HG03342 (cell line): ENCODE results near the gene ALK.

Source experiments
- ATAC-seq: cut with Tn5 transposase; IDR thresholded peaks from one replicate; pipeline ENCODE4 v1.9.1; 2021; ENCODE audit warnings: mild to moderate bottlenecking, moderate library complexity; ENCODE audit not compliant: unreplicated experiment

The ALK gene

GRCh38 chr2:29544917-29545316 is 376.5 kb downstream of the ALK start:
- no peak for ATAC-seq

- no peak for ATAC-seq
These were observed 377.4 kb downstream of the ALK start for GRCh38 chr2:29544031-29544430.

DNA sequence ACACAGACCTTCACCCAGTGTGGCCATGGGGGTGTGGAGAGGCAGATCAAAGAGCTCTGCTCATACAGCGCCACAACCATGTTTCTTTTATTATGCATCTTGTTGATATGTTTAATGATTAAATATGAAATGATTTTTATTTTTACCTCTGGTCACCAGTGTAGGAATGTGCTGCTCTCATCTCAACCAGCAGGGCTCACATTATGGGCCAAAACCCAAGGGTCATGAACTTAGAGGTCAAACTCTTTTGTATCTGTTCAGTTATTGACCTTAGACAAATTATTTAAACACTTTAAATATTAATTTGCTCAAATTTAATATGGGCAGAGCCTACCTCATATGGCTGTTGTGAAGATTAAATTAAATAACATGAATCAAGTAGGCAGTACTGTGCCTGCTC is 386.2 kb downstream of the ALK start:
- no peak for ATAC-seq

- no peak for ATAC-seq
These were observed 388.9 kb downstream of the ALK start for GRCh38 chr2:29532436-29532835.

DNA sequence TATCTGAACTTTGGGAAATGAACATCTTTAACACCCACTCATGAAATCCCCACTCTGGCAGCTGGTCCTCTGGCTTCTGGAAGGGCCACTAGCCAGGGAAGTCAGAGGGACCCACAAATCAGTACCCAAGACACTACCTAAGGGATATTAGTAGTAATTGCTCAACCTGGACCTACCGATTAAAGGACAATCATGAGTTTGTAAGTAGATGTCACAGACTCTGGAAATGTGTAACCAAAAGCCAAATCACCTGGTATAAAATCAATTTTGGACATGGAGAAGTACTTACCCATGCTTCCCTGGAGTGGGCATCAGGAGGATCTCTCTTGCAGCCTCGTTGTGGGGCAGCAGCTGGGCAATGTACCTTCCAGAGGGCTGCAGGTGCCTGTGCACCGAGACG is 389.8 kb downstream of the ALK start:
- no peak for ATAC-seq

GRCh38 chr2:29530281-29530680 is 391.1 kb downstream of the ALK start:
- no peak for ATAC-seq

GRCh38 chr2:29528891-29529520 is 392.4 kb downstream of the ALK start:
- ATAC-seq, result no peak

GRCh38 chr2:29528371-29528770 is 393.0 kb downstream of the ALK start:
- no peak for ATAC-seq

- ATAC-seq, result no peak
These were observed 393.4 kb downstream of the ALK start for GRCh38 chr2:29527947-29528346.

DNA sequence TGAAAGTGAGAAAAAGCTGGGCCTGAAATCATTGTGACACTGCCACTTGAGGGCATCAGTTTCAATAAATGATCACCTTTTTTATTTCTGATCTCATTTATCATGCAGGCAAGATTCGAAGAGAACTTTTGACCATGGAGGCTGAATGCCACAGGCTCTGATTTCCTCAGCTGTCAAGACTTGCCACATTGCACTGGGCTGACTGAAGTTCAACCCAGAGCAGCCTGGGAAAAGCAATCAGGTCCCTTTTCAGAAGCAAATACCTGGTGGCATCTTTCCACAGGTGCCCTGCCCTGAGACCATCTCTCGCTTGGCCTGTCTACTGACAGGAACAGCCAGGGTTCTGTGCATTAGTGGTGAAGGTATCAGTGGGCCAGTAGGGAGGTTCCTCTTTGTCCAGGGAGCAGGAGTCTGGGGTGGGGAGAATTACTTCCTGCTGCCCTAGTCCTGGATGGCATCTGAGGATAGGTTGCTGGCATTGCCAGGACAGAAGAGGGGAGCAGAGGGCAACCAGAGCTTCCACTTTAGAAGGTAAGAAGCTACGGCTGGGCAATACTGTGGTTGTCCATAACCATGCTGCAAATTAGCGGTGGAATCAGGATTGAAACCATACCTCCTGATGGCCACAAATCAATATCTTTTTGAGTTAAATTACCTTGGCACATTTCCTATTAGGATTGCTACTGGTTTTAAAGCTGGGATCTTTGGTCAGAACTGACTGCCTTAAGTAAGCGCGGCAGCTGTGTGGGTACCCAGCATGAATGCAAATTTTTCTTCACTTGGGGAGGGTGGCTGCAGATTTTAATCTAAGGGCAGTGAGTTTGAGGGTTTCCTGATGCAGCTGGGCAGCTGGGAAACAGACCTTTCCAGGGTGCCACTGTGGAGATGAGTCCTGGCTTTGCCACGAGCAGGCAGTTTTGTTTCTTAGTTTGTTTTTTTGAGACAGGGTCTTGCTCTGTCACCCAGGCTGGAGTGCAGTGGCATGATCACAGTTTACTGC is 394.5 kb downstream of the ALK start:
- no peak for ATAC-seq

DNA sequence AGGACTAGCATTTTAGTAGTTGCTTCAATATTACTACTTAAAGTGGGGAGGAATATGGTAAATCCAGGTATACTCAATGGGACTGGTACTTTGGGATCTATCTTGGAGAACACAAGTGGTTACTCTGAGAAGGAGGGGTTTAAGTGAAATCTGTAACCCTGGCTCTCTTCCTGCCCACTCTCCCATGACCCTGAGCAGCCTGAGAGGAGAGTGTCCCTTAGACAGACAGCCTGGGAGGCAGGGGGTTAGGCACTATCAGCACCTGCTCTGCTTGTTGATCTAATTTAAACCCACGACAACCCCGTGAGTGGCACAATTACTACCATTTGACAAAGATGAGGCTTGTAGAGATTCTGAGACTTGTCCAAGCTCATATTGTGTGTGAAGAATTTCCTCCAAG is 395.5 kb downstream of the ALK start:
- no peak for ATAC-seq

DNA sequence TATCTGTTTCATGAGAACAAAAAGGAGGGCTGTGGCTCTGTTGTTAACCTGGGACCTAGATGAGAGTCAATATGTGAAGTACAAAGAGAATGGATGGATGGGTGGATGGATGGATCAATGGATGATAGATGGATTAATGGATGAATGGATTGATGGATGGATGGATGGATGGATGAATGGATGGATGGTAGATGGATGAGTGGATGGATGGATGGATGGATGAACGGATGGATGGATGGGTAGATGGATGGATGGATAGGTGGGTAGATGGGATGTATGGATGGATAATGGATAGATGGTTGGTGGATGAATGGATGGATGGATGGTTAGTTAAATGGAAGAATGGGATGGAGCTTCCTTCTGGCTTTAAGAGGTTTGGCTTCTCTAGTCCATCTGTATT is 396.7 kb downstream of the ALK start:
- ATAC-seq, result no peak

DNA sequence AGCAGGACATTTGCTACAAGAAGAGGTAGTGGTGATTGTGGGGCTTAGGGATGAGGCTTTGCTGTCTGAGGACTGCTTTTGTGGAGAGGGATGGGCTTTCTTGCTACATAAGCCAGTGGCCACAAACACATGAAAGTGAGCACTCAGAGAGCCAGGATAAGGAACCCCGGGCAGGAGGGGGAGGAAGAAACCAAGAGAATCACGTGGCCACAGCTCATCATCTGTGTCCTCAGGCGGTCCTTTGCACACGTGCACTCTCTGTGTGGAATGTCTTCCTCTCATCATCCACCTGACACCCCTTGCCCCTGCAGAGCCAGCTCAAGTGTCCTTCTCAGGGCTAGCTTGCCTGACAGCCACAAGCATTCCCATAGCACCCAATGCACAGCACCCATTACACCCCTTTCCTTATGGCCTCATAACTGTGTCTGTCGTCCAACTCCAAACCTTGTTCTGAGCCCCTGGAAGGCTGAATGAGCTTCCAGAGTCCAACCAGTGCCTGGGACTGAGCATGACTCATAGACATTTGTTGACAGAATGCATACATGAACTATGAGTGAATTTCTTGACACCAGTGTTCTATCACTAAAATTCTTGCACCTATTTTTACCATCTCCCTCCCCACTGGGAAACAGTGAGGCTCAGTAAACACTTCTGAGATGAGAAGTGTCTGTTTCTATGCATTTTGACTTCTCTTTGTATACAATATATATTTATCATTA is 398.3 kb downstream of the ALK start:
- no peak for ATAC-seq

- ATAC-seq, result no peak
These were observed 401.4 kb downstream of the ALK start for GRCh38 chr2:29520001-29520400.

DNA sequence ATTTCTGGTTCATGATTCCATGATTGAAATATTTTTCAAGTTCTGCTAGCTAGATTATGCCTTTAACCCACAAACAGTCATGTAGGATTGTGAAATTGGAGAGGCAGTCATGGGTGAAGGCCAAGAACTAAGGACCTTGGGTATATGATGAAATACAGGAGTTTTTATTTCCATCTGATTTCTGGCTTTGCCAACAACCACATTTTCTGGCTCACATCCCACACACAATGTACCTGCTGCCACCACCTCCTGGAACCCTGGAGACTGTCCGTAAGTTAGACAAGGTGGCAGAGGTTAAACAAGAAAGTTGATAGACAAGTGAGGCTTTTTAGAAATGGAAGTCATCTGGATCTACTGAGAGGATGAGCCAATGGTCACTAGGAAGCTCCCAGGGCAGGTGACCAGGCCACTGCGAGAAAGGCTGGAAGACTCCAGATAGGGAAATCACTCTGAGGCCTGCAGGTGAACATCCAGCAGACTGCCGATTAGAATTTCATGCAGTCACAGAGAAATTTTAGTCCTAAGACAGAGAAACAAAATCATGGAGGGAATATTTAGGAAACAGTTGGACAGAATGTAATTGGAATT is 402.0 kb downstream of the ALK start:
- ATAC-seq, result no peak

DNA sequence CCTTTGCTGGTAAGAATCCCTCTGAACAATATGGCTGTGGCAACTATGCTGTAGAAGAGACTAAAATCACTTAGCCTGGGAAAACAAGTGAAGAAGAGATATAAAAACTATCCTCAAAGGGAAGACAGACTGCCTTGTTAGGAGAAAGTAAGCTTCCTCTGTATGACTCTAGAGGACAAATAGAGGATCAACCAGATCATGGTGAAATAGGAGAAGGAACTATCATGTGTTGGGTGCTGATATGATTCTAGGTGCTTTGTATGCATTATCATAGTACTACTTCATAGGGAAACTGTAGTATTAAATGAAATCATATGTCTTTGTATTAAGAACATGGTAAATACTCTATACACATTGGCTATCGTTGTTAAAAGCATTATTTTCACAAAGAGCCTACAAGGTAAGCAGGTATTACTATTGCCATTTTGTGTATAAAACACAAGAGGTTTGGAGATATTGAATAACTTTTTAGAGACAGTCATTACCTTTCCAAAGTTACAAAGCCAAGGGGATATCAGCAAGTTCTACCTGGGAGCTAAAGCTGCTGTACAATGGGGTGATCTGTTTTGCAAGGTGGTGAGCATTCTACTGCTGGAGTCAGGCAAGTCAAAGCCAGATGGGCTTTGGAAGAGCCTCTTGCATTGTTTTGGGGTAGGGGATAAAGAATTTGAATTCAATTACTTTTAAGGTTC is 402.6 kb downstream of the ALK start:
- ATAC-seq, result no peak

GRCh38 chr2:29518010-29518409 is 403.4 kb downstream of the ALK start:
- no peak for ATAC-seq

- no peak for ATAC-seq
These were observed 404.0 kb downstream of the ALK start for GRCh38 chr2:29517413-29517812.

DNA sequence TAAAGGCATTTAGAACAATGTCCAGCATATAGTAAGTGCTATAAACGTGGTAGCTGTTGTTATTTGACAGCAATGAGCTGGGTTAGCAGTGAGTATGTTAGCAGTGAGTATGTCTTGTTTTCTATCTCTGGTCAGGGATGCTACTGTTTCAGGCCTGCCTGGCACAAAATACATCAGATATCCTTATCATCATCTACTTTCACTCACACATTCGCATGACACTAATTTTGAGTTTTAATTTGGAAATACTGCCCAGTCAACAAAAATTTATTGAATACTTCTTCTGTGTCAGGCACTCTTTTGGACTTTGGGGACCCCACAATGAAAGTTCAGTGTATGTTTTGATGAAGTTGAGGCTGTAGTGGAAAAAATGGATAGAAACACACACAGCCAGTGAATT is 404.6 kb downstream of the ALK start:
- no peak for ATAC-seq

- no peak for ATAC-seq
These were observed 411.5 kb downstream of the ALK start for GRCh38 chr2:29509878-29510277.

DNA sequence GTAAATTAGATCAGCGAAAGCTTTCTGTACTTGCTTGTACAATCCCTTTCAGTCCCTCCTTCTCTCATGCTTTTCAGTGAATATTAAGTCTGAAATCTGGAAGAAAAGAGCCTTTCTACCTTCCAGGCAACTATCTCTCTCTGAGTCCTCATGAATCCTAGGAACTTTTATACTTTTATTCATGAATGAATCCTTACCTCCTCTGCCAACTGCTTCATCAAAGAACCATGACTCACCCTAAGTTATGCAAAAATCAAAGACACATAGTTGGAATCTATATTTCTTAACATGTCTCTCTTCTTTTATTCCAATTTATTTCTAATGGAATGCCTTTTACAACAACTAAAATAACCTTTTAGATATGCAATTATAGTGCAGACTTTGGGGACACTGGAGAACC is 412.0 kb downstream of the ALK start:
- no peak for ATAC-seq
